NT2/D1 (cell line): Measurements from ENCODE around the gene RAD9A.

Source experiments
- YY1 ChIP-seq: IDR thresholded peaks from 2 replicates; pipeline ENCODE4 v1.6.1; 2011; ENCODE audit not compliant: insufficient read length, insufficient read depth
- ZNF274 ChIP-seq: IDR thresholded peaks from 2 replicates; pipeline ENCODE4 v1.6.1; 2011; ENCODE audit warnings: mild to moderate bottlenecking, low read depth, low read length

- TF ChIP-seq ZNF274 (no peak), YY1 (no peak)
These were observed 20.9 kb downstream of the RAD9A start for GRCh38 chr11:67412495-67413179.
